ENCODE measurements around the gene NEURL4.
A peak's percentile ranks its signal among the peaks of the same experiment; 100 is the strongest.

NEURL4 gene

GRCh38 chr17:7332111-7332510 lies 3.0 kb upstream of the NEURL4 start:
- TF ChIP-seq CTCF (IDR thresholded peaks at IDR 0.05; ENCODE audit: extremely low read depth, missing control alignments): no peak
- no peak for DNase-seq (ENCODE audit: low spot score)

GRCh38 chr17:7330638-7331015 lies 1.5 kb upstream of the NEURL4 start:
- no peak for TF ChIP-seq CTCF (IDR thresholded peaks at IDR 0.05; ENCODE audit: extremely low read depth, missing control alignments)
- DNase-seq (ENCODE audit: low spot score): no peak

GRCh38 chr17:7329997-7330637 lies 982 bp upstream of the NEURL4 start:
- peak; percentile 87 for DNase-seq (ENCODE audit: low spot score)
- TF ChIP-seq CTCF (IDR thresholded peaks at IDR 0.05; ENCODE audit: extremely low read depth, missing control alignments): no peak

GRCh38 chr17:7329374-7329996 lies 350 bp upstream of the NEURL4 start:
- DNase-seq (ENCODE audit: low spot score): peak; percentile 97
- no peak for TF ChIP-seq CTCF (IDR thresholded peaks at IDR 0.05; ENCODE audit: extremely low read depth, missing control alignments)

GRCh38 chr17:7328009-7328408 lies 1.1 kb downstream of the NEURL4 start:
- no peak for TF ChIP-seq CTCF (IDR thresholded peaks at IDR 0.05; ENCODE audit: extremely low read depth, missing control alignments)
- DNase-seq (ENCODE audit: low spot score): no peak

- TF ChIP-seq CTCF (IDR thresholded peaks at IDR 0.05; ENCODE audit: extremely low read depth, missing control alignments): no peak
These were observed 1.6 kb downstream of the NEURL4 start for GRCh38 chr17:7327501-7327900.

GRCh38 chr17:7327056-7327455 lies 2.1 kb downstream of the NEURL4 start:
- no peak for TF ChIP-seq CTCF (IDR thresholded peaks at IDR 0.05; ENCODE audit: extremely low read depth, missing control alignments)
- no peak for DNase-seq (ENCODE audit: low spot score)

More at GRCh38 chr17:7327501-7327900, 1.6 kb downstream of the NEURL4 start:
- no peak for DNase-seq (ENCODE audit: low spot score)
